ENCODE results near the gene TIMP1. TPM values are rescaled to one million over a fixed set of nuclear protein-coding genes. Genes with fewer than 3 reads are reported as not detected.

Gene TIMP1
- polyA plus RNA-seq, 1 donor from 2014 or later, result 2.0 TPM

GRCh38 chrX:47584714-47585113 is 2.5 kb downstream of the TIMP1 start:
- Histone ChIP-seq H3K27ac (ENCODE audit: low read length) (no peak overlapping the region), H3K36me3 (ENCODE audit: insufficient read depth, low read length) (no peaks in the 10 kb centered on the region), H3K4me2 (ENCODE audit: low read length) (no peak overlapping the region), H3K9me2 (ENCODE audit: insufficient read depth, low read length) (no peaks in the 10 kb centered on the region), H3K9ac (ENCODE audit: low read length) (no peak overlapping the region), H3K79me2 (replicated peaks; ENCODE audit: insufficient read depth, low read length) (no peaks in the 10 kb centered on the region), H2AFZ (ENCODE audit: low read depth, low read length) (no peak overlapping the region), H3K9me3 (ENCODE audit: low read length) (no peaks in the 10 kb centered on the region), H3K4me3 (ENCODE audit: low read length) (no peak overlapping the region), H3K27me3 (ENCODE audit: insufficient read depth, low read depth, low read length) (no peaks in the 10 kb centered on the region), H3F3A (ENCODE audit: insufficient read depth, low read length, poor library complexity, severe bottlenecking) (no peaks in the 10 kb centered on the region), H4K20me1 (ENCODE audit: insufficient read depth) (no peaks in the 10 kb centered on the region)
- TF ChIP-seq EP300 (conservative IDR thresholded peaks at IDR 0.05; ENCODE audit: poor library complexity, severe bottlenecking) (no peak), TAF1 (IDR thresholded peaks at IDR 0.05; ENCODE audit: low read depth) (no peak), EZH2 (IDR thresholded peaks at IDR 0.05; ENCODE audit: borderline replicate concordance, insufficient read depth, low read length, poor library complexity, severe bottlenecking) (no peak), REST (IDR thresholded peaks at IDR 0.05; ENCODE audit: borderline replicate concordance) (no peak), SMC3 (conservative IDR thresholded peaks at IDR 0.05; ENCODE audit: poor library complexity) (no peak), POLR2AphosphoS5 (IDR thresholded peaks at IDR 0.05) (no peak), MXI1 (conservative IDR thresholded peaks at IDR 0.05; ENCODE audit: poor library complexity, severe bottlenecking) (no peak)

- Histone ChIP-seq H3K9me3 (ENCODE audit: low read length) (no peaks in the 10 kb centered on the region), H3K27ac (ENCODE audit: low read length) (no peak overlapping the region), H4K20me1 (ENCODE audit: insufficient read depth) (no peaks in the 10 kb centered on the region), H3K27me3 (ENCODE audit: insufficient read depth, low read depth, low read length) (no peaks in the 10 kb centered on the region), H3K36me3 (ENCODE audit: insufficient read depth, low read length) (no peaks in the 10 kb centered on the region), H3K79me2 (replicated peaks; ENCODE audit: insufficient read depth, low read length) (no peaks in the 10 kb centered on the region), H2AFZ (ENCODE audit: low read depth, low read length) (no peak overlapping the region), H3K9ac (ENCODE audit: low read length) (no peak overlapping the region), H3K9me2 (ENCODE audit: insufficient read depth, low read length) (no peaks in the 10 kb centered on the region), H3F3A (ENCODE audit: insufficient read depth, low read length, poor library complexity, severe bottlenecking) (no peaks in the 10 kb centered on the region), H3K4me3 (ENCODE audit: low read length) (no peak overlapping the region), H3K4me2 (ENCODE audit: low read length) (no peak overlapping the region)
- no peak for TF ChIP-seq SMC3 (conservative IDR thresholded peaks at IDR 0.05; ENCODE audit: poor library complexity)
- TF ChIP-seq MXI1 (conservative IDR thresholded peaks at IDR 0.05; ENCODE audit: poor library complexity, severe bottlenecking), result no peak
- no peak for TF ChIP-seq EZH2 (IDR thresholded peaks at IDR 0.05; ENCODE audit: borderline replicate concordance, insufficient read depth, low read length, poor library complexity, severe bottlenecking)
- TF ChIP-seq EP300 (conservative IDR thresholded peaks at IDR 0.05; ENCODE audit: poor library complexity, severe bottlenecking), result no peak
- TF ChIP-seq, protein P1, sequence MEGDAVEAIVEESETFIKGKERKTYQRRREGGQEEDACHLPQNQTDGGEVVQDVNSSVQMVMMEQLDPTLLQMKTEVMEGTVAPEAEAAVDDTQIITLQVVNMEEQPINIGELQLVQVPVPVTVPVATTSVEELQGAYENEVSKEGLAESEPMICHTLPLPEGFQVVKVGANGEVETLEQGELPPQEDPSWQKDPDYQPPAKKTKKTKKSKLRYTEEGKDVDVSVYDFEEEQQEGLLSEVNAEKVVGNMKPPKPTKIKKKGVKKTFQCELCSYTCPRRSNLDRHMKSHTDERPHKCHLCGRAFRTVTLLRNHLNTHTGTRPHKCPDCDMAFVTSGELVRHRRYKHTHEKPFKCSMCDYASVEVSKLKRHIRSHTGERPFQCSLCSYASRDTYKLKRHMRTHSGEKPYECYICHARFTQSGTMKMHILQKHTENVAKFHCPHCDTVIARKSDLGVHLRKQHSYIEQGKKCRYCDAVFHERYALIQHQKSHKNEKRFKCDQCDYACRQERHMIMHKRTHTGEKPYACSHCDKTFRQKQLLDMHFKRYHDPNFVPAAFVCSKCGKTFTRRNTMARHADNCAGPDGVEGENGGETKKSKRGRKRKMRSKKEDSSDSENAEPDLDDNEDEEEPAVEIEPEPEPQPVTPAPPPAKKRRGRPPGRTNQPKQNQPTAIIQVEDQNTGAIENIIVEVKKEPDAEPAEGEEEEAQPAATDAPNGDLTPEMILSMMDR (IDR thresholded peaks at IDR 0.05; ENCODE audit: poor library complexity, severe bottlenecking), result no peak
- TF ChIP-seq POLR2AphosphoS5 (IDR thresholded peaks at IDR 0.05), result no peak
- no peak for TF ChIP-seq RAD21 (conservative IDR thresholded peaks at IDR 0.05)
These were observed 3.0 kb downstream of the TIMP1 start for GRCh38 chrX:47585273-47585672.
